GM18951 (cell line): ENCODE data around the gene CDK15.

Experiments used
- POLR2A ChIP-seq: IDR thresholded peaks from 4 replicates; pipeline ENCODE4 v1.6.1; 2011; ENCODE audit warnings: mild to moderate bottlenecking; ENCODE audit not compliant: insufficient read length, insufficient read depth; ENCODE audit errors: extremely low read depth
- in situ Hi-C: fragments of 300-500 bp; cut with MboI; formaldehyde crosslinking; loops from one replicate; pipeline ENCODE4 v1.12.0; 2022; ENCODE audit warnings: low sequenced_read_pairs, mixed read lengths, inconsistent platforms; ENCODE audit not compliant: unreplicated experiment

Gene CDK15

GRCh38 chr2:201938156-201938775, 131.9 kb downstream of the CDK15 start:
- in situ Hi-C loops = no loop called here

GRCh38 chr2:201938781-201939180, 132.4 kb downstream of the CDK15 start:
- in situ Hi-C loops = no loop called here
- TF ChIP-seq POLR2A = no peak

More at GRCh38 chr2:201938156-201938775, 131.9 kb downstream of the CDK15 start:
- TF ChIP-seq POLR2A = no peak

GRCh38 chr2:201939453-201939941, 133.2 kb downstream of the CDK15 start:
- TF ChIP-seq POLR2A = no peak
- in situ Hi-C loops = no loop called here

- in situ Hi-C loops = no loop called here
- no peak for TF ChIP-seq POLR2A
Observed at GRCh38 chr2:201942531-201942930, 136.2 kb downstream of the CDK15 start.
